ENCODE results near the gene GABARAPL1. TPM values are rescaled to one million over a fixed set of nuclear protein-coding genes. Genes with fewer than 3 reads are reported as not detected.

The GABARAPL1 gene
- total RNA-seq, 3 donors from 2014 or later: 6.3 to 10.4 (median 9.3) TPM

GRCh38 chr12:10235761-10236631, 23.3 kb downstream of the GABARAPL1 start:
- peak; percentile 42 for DNase-seq
- peak; percentile 56 to 78 for ATAC-seq
- H3K4me3 Mint-ChIP-seq: no peak overlapping the region
- peaks cover 7% of the 10 kb centered on the region for H3K4me1 Mint-ChIP-seq (ENCODE audit: low read depth)
- H3K27me3 Mint-ChIP-seq (ENCODE audit: low read depth): no peaks in the 10 kb centered on the region
- peaks cover 3% of the 10 kb centered on the region for H3K9me3 Mint-ChIP-seq
- no peaks in the 10 kb centered on the region for H3K36me3 Mint-ChIP-seq (ENCODE audit: insufficient read depth)

GRCh38 chr12:10236720-10237119, 24.0 kb downstream of the GABARAPL1 start:
- H3K9me3 Mint-ChIP-seq: peaks cover 3% of the 10 kb centered on the region
- no peaks in the 10 kb centered on the region for H3K36me3 Mint-ChIP-seq (ENCODE audit: insufficient read depth)
- no peaks in the 10 kb centered on the region for H3K27me3 Mint-ChIP-seq (ENCODE audit: low read depth)
- H3K4me3 Mint-ChIP-seq: no peak overlapping the region
- ATAC-seq (no peak), DNase-seq (no peak)
- H3K4me1 Mint-ChIP-seq (ENCODE audit: low read depth): peaks cover 9% of the 10 kb centered on the region

GRCh38 chr12:10238526-10238925, 25.8 kb downstream of the GABARAPL1 start:
- Mint-ChIP-seq H3K27me3 (ENCODE audit: low read depth) (no peaks in the 10 kb centered on the region), H3K4me1 (ENCODE audit: low read depth) (peaks cover 16% of the 10 kb centered on the region), H3K36me3 (ENCODE audit: insufficient read depth) (no peaks in the 10 kb centered on the region), H3K4me3 (no peak overlapping the region), H3K9me3 (peaks cover 3% of the 10 kb centered on the region)
- no peak for ATAC-seq
- no peak for DNase-seq

- Mint-ChIP-seq H3K27me3 (ENCODE audit: low read depth) (no peaks in the 10 kb centered on the region), H3K36me3 (ENCODE audit: insufficient read depth) (no peaks in the 10 kb centered on the region), H3K9me3 (no peaks in the 10 kb centered on the region), H3K4me3 (no peak overlapping the region), H3K4me1 (ENCODE audit: low read depth) (peaks cover 19% of the 10 kb centered on the region)
- DNase-seq: no peak
- no peak for ATAC-seq
Observed at GRCh38 chr12:10241290-10241689, 28.6 kb downstream of the GABARAPL1 start.

GRCh38 chr12:10241727-10242126, 29.1 kb downstream of the GABARAPL1 start:
- no peak for ATAC-seq
- no peak for DNase-seq
- Mint-ChIP-seq H3K4me3 (no peak overlapping the region), H3K36me3 (ENCODE audit: insufficient read depth) (no peaks in the 10 kb centered on the region), H3K9me3 (no peaks in the 10 kb centered on the region), H3K27me3 (ENCODE audit: low read depth) (no peaks in the 10 kb centered on the region), H3K4me1 (ENCODE audit: low read depth) (peaks cover 16% of the 10 kb centered on the region)

- no peaks in the 10 kb centered on the region for H3K9me3 Mint-ChIP-seq
- H3K36me3 Mint-ChIP-seq (ENCODE audit: insufficient read depth): no peaks in the 10 kb centered on the region
- H3K4me3 Mint-ChIP-seq: no peak overlapping the region
- no peak for DNase-seq
- ATAC-seq: no peak
- H3K4me1 Mint-ChIP-seq (ENCODE audit: low read depth): peaks cover 15% of the 10 kb centered on the region
- H3K27me3 Mint-ChIP-seq (ENCODE audit: low read depth): no peaks in the 10 kb centered on the region
Observed at GRCh38 chr12:10242539-10242938, 29.9 kb downstream of the GABARAPL1 start.

- no peak for DNase-seq
- H3K4me1 Mint-ChIP-seq (ENCODE audit: low read depth): peaks cover 18% of the 10 kb centered on the region
- peaks cover 4% of the 10 kb centered on the region for H3K27me3 Mint-ChIP-seq (ENCODE audit: low read depth)
- peak; percentile 48 for ATAC-seq
- H3K9me3 Mint-ChIP-seq: no peaks in the 10 kb centered on the region
- no peaks in the 10 kb centered on the region for H3K36me3 Mint-ChIP-seq (ENCODE audit: insufficient read depth)
- peak overlapping the region; percentile 62 for H3K4me3 Mint-ChIP-seq
Observed at GRCh38 chr12:10243818-10244520, 31.3 kb downstream of the GABARAPL1 start.

GRCh38 chr12:10247436-10248058, 34.9 kb downstream of the GABARAPL1 start:
- ATAC-seq (peak in 1 of 2 donors; percentile 33), DNase-seq (no peak)
- H3K27me3 Mint-ChIP-seq (ENCODE audit: low read depth): peaks cover 8% of the 10 kb centered on the region
- no peaks in the 10 kb centered on the region for H3K9me3 Mint-ChIP-seq
- no peaks in the 10 kb centered on the region for H3K36me3 Mint-ChIP-seq (ENCODE audit: insufficient read depth)
- no peak overlapping the region for H3K4me3 Mint-ChIP-seq
- peaks cover 18% of the 10 kb centered on the region for H3K4me1 Mint-ChIP-seq (ENCODE audit: low read depth)

GRCh38 chr12:10249690-10250455, 37.2 kb downstream of the GABARAPL1 start:
- DNase-seq (no peak), ATAC-seq (peak; percentile 57 to 72)
- peaks cover 7% of the 10 kb centered on the region for H3K4me1 Mint-ChIP-seq (ENCODE audit: low read depth)
- no peak overlapping the region for H3K4me3 Mint-ChIP-seq
- peaks cover 8% of the 10 kb centered on the region for H3K27me3 Mint-ChIP-seq (ENCODE audit: low read depth)
- H3K9me3 Mint-ChIP-seq: no peaks in the 10 kb centered on the region
- H3K36me3 Mint-ChIP-seq (ENCODE audit: insufficient read depth): no peaks in the 10 kb centered on the region

- no peak overlapping the region for H3K4me3 Mint-ChIP-seq
- H3K36me3 Mint-ChIP-seq (ENCODE audit: insufficient read depth): no peaks in the 10 kb centered on the region
- ATAC-seq (no peak), DNase-seq (no peak)
- peaks cover 7% of the 10 kb centered on the region for H3K4me1 Mint-ChIP-seq (ENCODE audit: low read depth)
- peaks cover 8% of the 10 kb centered on the region for H3K27me3 Mint-ChIP-seq (ENCODE audit: low read depth)
- peaks cover 7% of the 10 kb centered on the region for H3K9me3 Mint-ChIP-seq
Observed at GRCh38 chr12:10251669-10252068, 39.0 kb downstream of the GABARAPL1 start.

GRCh38 chr12:10252201-10252600, 39.5 kb downstream of the GABARAPL1 start:
- DNase-seq: no peak
- peaks cover 8% of the 10 kb centered on the region for H3K27me3 Mint-ChIP-seq (ENCODE audit: low read depth)
- H3K4me3 Mint-ChIP-seq: no peak overlapping the region
- H3K36me3 Mint-ChIP-seq (ENCODE audit: insufficient read depth): no peaks in the 10 kb centered on the region
- H3K9me3 Mint-ChIP-seq: peaks cover 7% of the 10 kb centered on the region
- ATAC-seq: no peak
- H3K4me1 Mint-ChIP-seq (ENCODE audit: low read depth): peaks cover 7% of the 10 kb centered on the region

GRCh38 chr12:10256064-10256463, 43.4 kb downstream of the GABARAPL1 start:
- H3K4me1 Mint-ChIP-seq (ENCODE audit: low read depth): no peaks in the 10 kb centered on the region
- peaks cover 7% of the 10 kb centered on the region for H3K9me3 Mint-ChIP-seq
- H3K36me3 Mint-ChIP-seq (ENCODE audit: insufficient read depth): no peaks in the 10 kb centered on the region
- no peak overlapping the region for H3K4me3 Mint-ChIP-seq
- ATAC-seq (no peak), DNase-seq (no peak)
- H3K27me3 Mint-ChIP-seq (ENCODE audit: low read depth): peaks cover 6% of the 10 kb centered on the region

- Mint-ChIP-seq H3K9me3 (peaks cover 4% of the 10 kb centered on the region), H3K4me3 (no peak overlapping the region), H3K27me3 (ENCODE audit: low read depth) (peaks cover 6% of the 10 kb centered on the region), H3K4me1 (ENCODE audit: low read depth) (no peaks in the 10 kb centered on the region), H3K36me3 (ENCODE audit: insufficient read depth) (no peaks in the 10 kb centered on the region)
- no peak for DNase-seq
- no peak for ATAC-seq
Observed at GRCh38 chr12:10260927-10261326, 48.2 kb downstream of the GABARAPL1 start.

- H3K4me1 Mint-ChIP-seq (ENCODE audit: low read depth): no peaks in the 10 kb centered on the region
- no peaks in the 10 kb centered on the region for H3K36me3 Mint-ChIP-seq (ENCODE audit: insufficient read depth)
- DNase-seq (no peak), ATAC-seq (no peak)
- H3K9me3 Mint-ChIP-seq: no peaks in the 10 kb centered on the region
- H3K4me3 Mint-ChIP-seq: no peak overlapping the region
- H3K27me3 Mint-ChIP-seq (ENCODE audit: low read depth): peaks cover 2% of the 10 kb centered on the region
Observed at GRCh38 chr12:10268037-10268436, 55.4 kb downstream of the GABARAPL1 start.
